GM21381 (cell line): ENCODE measurements around the gene TMX3.

Experiments
- ATAC-seq: cut with Tn5 transposase; IDR thresholded peaks from one replicate; pipeline ENCODE4 v1.9.1; 2021; ENCODE audit warnings: mild to moderate bottlenecking, moderate library complexity; ENCODE audit not compliant: unreplicated experiment

TMX3 gene

GRCh38 chr18:68713131-68713530 lies 1.8 kb downstream of the TMX3 start:
- no peak for ATAC-seq

DNA sequence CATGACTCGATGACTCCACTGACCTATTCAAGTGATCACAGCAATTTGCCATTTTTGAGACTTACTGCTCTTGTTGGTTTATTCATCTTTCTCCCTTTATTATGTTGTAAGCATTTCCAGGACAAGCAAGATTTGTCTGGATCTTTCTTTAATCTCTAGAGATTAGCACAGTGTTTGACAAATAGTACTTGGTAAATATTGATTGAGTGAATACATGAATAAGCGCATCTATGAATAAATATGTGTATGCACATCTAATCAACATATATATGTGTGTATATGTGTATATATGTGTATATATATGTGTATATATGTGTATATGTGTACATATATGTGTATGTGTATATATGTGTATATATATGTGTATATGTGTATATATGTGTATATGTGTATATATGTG lies 7.3 kb downstream of the TMX3 start:
- ATAC-seq: no peak

DNA sequence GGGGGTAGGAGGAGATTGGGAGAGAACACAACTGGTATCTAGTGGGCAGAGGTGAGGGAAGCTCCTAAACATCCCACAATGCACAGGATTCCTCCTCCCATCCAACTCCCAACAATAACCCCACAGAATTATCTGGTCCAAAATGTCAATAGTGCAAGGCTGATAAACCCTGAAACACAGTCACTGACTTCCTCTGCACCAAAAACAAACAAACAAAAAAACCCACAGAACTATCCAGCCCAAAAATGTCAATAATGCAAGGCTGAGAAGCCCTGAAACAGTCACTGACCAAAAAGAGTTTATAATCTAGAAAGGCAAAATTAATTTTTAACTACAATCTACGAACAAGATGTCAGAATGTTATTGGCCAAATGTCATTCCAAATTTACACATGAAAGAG lies 9.8 kb downstream of the TMX3 start:
- ATAC-seq: no peak

- ATAC-seq: no peak
Measured at GRCh38 chr18:68703326-68703725, 11.6 kb downstream of the TMX3 start.

DNA sequence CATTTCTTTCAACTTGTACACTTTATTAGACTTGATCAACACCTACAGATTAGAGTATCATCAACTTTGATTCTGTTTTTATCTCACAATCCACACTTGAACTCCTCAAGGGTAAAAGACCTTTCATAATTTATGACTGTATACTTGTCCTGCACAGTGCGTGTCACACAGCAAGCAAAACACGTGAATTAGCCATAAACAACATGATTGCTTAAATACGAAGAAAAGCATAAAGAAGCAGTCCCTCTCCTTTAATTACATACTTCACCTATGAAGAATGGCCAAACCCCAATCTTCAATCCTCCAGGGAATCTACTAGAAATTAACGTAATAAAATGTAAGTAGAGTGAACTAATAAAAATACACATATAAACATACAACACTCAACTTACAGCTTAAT lies 13.6 kb downstream of the TMX3 start:
- no peak for ATAC-seq

GRCh38 chr18:68699043-68699442 lies 15.9 kb downstream of the TMX3 start:
- ATAC-seq: no peak

DNA sequence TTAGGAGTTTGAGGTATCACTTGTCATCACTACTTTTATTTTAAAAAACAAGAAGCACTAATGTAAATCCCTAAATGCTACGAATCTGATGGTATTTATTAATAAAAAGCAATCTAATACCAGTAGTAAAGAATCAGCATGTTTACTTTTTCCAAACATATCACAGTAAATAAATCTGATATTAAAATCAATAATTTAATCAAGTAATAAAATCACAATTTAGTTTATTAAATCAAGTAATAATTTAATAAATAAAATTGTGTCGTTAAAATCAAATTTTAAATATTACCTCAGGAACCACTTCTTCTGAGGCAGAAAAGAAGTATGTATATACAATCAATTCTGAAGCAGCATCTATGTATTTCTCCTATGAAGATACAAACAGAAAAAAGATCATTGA lies 18.0 kb downstream of the TMX3 start:
- no peak for ATAC-seq

DNA sequence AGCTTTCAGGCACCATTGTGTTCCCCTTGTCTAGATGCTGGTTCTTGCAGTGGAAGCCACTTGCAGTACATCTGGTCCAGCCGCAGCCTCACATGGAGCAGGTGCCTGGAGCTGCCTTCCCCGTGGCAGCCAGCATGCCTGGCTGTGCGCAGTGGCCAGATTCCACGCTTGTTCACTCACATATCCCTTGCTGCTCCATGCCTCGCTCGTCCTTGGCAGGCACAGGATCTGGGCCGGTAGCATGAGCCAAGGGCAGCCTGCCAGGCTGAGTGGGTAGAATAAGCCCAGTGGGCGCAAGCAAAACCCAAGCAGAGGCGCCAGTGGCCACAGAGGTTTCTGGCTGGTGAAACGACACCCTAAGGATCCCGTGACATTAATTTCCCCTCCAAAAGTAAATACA lies 20.6 kb downstream of the TMX3 start:
- no peak for ATAC-seq

GRCh38 chr18:68693091-68693815 lies 21.7 kb downstream of the TMX3 start:
- no peak for ATAC-seq

GRCh38 chr18:68679528-68679927 lies 35.4 kb downstream of the TMX3 start:
- no peak for ATAC-seq

DNA sequence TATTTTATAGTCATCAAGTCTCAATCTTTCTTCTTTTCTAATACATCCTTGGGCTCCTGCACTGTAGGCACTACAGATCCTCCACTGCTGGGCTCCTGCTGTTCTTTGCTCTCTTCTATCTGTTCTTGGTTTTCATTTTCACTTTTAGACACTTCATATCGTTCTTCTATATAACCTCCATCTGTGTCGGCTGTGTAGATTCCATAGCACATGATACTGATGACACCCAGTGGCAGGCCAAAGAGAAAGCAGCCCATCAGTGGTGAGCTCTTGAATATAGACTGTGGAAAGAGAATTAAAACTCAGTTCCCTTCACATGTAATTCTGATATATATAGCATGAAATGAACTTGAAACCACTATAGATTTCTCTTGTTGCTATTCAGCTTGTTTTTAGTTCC lies 38.0 kb downstream of the TMX3 start:
- ATAC-seq: peak; percentile 91

DNA sequence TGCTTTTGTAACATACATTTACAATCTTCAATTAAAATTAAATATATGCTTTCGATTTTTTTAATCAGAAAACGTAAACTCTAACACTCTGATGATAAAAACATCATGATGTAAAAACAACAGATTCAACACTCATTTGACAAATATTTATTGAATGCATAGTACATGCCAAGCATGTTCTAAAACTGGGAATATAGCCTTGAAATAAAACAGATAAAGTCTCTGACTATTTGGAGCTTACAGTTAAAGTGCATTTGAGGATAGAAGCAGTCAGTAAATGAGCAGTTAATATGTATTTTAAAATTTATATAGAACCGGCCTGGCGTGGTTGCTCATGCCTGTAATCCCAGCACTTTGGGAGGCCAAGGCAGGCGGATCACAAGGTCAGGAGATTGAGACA lies 47.8 kb downstream of the TMX3 start:
- no peak for ATAC-seq

GRCh38 chr18:68666381-68666780 lies 48.5 kb downstream of the TMX3 start:
- no peak for ATAC-seq

DNA sequence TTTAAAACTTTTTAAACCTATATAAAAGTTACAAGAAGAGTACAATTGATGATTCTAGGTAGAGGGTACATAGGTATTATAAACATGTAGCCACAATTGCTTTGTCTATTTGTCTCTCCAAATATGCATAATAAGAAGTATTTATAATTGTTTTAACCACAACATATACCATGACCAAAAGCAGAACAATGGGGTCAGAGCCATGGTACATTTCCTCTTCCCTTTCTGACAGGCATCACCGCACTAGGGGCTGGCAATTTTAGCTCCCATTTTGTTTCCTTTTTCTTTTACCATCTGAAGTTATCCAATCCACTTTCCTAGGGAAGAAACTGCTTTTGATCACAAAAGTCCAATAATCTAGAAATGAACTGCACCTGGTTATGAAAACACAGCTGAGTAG lies 49.3 kb downstream of the TMX3 start:
- no peak for ATAC-seq

DNA sequence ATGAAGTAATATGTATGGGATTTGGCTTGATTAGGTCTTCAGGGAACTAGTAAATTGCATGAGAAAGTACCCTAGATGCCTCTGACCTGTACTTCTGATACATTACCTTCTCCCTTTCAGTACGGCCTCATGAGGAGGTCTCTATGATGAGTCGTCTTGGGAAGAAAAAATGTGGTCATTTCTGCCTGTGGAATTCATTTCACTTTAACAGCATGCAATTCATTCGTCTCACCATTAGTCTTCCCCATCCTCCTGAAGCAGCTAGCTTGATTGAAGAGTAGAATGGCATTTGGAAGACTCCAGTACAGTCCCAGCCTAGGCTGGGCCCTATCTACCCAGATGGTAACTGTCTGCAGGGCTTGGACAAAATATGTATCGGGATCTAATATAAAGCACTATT lies 52.2 kb downstream of the TMX3 start:
- ATAC-seq: no peak

DNA sequence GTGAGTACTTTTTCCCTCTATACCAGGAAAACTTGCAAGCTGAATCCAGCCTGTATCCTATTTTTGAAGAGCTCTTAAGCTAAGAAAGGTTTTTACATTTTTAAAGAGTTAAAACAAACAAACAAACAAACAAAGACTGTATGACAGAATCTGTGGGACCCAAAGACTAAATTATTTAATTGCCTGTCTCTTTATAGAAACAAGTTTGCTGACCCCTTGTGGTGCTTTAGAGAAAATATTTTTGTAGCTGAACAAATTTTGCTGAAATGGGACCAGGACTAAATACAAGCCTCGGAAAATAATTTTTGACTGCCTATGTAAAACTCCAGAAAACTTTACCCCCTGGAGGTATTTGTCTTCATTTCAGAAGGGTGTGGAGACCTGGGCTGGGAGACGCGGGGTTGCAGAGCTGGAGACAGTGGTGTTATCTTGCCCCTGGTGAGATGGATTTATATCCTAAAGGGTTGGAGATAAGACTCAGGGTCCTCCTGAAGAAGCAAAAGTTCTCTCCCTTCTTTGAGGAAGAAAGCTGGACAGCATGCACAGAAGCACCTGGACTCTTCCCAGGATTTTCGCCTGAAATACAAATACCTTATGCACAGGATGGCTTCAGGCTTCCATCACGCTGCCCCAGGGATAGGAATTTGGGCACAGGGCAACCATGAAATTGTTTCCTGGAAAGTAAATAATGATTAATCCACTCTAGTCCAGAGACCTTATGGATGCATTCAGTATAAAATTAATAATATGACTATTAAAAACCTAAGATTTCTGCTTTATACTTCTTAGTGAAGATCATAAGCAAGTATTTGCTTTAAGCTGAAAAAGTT lies 54.3 kb downstream of the TMX3 start:
- ATAC-seq: no peak

DNA sequence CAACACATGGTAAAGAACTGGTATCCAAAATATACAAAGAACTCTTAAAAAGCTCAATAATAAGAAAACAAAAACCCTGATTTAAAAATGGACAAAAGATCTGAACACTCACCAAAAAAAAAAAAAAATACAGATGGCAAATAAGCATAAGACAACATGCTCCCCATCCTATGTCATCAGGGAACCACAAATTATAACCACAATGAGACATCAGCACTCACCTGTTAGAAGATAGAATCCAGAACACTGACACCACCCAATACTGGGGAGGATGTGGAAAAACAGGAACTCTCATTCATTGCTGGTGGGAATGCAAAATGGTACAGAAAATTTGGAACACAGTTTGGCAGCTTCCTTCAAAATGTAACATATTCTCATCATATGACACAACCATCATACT lies 66.7 kb downstream of the TMX3 start:
- ATAC-seq: no peak

GRCh38 chr18:68642003-68642402 lies 72.9 kb downstream of the TMX3 start:
- no peak for ATAC-seq

GRCh38 chr18:68640861-68641260 lies 74.0 kb downstream of the TMX3 start:
- ATAC-seq: no peak

GRCh38 chr18:68638613-68639012 lies 76.3 kb downstream of the TMX3 start:
- ATAC-seq: no peak

GRCh38 chr18:68627812-68628211 lies 87.1 kb downstream of the TMX3 start:
- ATAC-seq: no peak
